ENCODE data around the gene KRT1. TPM values are rescaled to one million over a fixed set of nuclear protein-coding genes. Genes with fewer than 3 reads are reported as not detected.

KRT1 gene
- total and polyA plus RNA-seq, 10 of the 15 experiments (the other 5 are each of a cell fraction or from before 2014, with no cell fraction given) = not detected

DNA sequence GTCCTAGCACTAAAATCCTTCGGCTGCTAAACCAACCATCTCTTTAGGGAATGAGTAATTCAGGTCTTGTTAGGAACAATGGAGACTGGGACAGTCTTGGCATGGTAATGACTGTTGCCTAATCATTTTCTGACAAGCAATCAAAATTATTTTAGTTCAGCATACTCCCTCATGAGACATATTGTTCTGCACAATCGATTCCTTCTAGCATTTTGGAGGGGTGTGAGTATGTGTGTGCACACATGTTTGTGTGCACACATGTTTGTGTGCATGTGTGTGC is 2.1 kb upstream of the KRT1 start (continued):
- TF ChIP-seq POLR2AphosphoS5 (IDR thresholded peaks at IDR 0.05; ENCODE audit: low read length) (no peak), CBX3 (IDR thresholded peaks at IDR 0.05; ENCODE audit: borderline replicate concordance, low read depth) (no peak), ZNF274 (IDR thresholded peaks at IDR 0.05; ENCODE audit: insufficient read depth, insufficient read length) (no peak), RCOR1 (conservative IDR thresholded peaks at IDR 0.05; ENCODE audit: low read depth, low read length) (no peak), SRF (IDR thresholded peaks at IDR 0.05; ENCODE audit: low read depth in 2 of 2, low read length in 2 of 2) (no peak)
- TF ChIP-seq, protein P1, sequence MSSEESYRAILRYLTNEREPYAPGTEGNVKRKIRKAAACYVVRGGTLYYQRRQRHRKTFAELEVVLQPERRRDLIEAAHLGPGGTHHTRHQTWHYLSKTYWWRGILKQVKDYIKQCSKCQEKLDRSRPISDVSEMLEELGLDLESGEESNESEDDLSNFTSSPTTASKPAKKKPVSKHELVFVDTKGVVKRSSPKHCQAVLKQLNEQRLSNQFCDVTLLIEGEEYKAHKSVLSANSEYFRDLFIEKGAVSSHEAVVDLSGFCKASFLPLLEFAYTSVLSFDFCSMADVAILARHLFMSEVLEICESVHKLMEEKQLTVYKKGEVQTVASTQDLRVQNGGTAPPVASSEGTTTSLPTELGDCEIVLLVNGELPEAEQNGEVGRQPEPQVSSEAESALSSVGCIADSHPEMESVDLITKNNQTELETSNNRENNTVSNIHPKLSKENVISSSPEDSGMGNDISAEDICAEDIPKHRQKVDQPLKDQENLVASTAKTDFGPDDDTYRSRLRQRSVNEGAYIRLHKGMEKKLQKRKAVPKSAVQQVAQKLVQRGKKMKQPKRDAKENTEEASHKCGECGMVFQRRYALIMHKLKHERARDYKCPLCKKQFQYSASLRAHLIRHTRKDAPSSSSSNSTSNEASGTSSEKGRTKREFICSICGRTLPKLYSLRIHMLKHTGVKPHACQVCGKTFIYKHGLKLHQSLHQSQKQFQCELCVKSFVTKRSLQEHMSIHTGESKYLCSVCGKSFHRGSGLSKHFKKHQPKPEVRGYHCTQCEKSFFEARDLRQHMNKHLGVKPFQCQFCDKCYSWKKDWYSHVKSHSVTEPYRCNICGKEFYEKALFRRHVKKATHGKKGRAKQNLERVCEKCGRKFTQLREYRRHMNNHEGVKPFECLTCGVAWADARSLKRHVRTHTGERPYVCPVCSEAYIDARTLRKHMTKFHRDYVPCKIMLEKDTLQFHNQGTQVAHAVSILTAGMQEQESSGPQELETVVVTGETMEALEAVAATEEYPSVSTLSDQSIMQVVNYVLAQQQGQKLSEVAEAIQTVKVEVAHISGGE (CRISPR knock-in tag; IDR thresholded peaks at IDR 0.05) = no peak

DNA sequence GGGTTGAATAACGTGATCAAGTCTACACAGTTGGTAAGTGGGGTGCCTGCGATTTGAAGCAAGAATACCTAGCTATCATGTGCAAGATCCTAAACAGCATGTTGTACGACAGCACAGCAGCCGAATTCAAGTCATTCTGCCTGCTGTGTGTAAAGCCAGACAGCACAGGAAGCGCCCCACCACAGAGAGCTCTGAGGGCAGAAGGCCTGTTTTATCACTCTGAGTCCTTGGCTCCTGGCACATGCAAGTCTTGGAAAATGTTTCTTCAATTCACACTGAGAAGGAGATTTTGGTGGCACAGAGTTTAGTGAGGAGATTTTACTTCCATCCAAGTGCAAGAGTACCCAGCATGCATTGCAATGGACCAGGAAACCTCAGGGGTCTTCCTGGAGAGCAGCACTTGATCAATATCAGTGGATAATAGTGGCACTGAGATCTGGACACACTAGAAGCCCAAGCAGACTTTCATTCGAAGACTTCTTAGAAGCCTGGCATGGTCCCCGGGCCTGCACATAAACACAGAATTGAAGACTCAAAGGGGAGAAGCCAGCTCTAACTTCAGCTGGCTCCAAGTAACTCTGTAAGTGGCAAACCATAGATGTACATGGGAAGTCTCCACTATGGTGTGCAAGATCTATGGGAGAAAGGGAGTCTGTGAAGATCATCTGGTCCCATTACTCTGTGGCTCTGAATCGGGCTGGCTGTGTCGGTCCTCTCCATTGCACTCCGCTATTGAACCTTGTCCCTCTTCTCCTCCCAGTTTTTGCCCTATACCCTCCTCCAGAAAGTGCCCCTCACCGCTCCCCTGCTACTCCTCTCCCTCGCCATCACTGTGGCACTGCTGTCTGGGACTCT is 1.5 kb upstream of the KRT1 start:
- Histone ChIP-seq H3K4me1 (ENCODE audit: control insufficient read depth, insufficient read depth, low read length) (no peaks in the 10 kb centered on the region), H3K9me3 (replicated peaks; ENCODE audit: control insufficient read depth, insufficient read depth, low read length) (no peaks in the 10 kb centered on the region), H3K4me2 (ENCODE audit: control insufficient read depth, insufficient read depth) (no peak overlapping the region), H3K36me3 (ENCODE audit: control insufficient read depth in 2 of 2, insufficient read depth in 2 of 2, low read length in 1 of 2) (no peaks in the 10 kb centered on the region), H3K4me3 (no peak overlapping the region), H3K27me3 (replicated peaks in 1 of 2; ENCODE audit: control insufficient read depth in 2 of 2, insufficient read depth in 2 of 2, low read length in 1 of 2) (peaks cover 1 to 5% of the 10 kb centered on the region in 2 experiments), H3K9ac (ENCODE audit: control insufficient read depth, insufficient read depth, low read length) (no peak overlapping the region), H4K20me1 (ENCODE audit: control insufficient read depth, insufficient read depth) (peaks cover 4% of the 10 kb centered on the region; the same call in 1 of the 2 replicates), H2AFZ (ENCODE audit: control insufficient read depth, low read depth, low read length) (no peak overlapping the region), H3K79me2 (ENCODE audit: control insufficient read depth, insufficient read depth, low read length) (no peaks in the 10 kb centered on the region), H3K27ac (ENCODE audit: control insufficient read depth, insufficient read depth) (no peak overlapping the region)
- ATAC-seq = no peak
- POLR2A ChIA-PET = no interaction called here
- no peak for TF ChIP-seq SIX5 (IDR thresholded peaks at IDR 0.05; ENCODE audit: low read depth, low read length, severe bottlenecking)
- no peak for TF ChIP-seq CREB1 (IDR thresholded peaks at IDR 0.05; ENCODE audit: low read depth)
- TF ChIP-seq, protein P2, sequence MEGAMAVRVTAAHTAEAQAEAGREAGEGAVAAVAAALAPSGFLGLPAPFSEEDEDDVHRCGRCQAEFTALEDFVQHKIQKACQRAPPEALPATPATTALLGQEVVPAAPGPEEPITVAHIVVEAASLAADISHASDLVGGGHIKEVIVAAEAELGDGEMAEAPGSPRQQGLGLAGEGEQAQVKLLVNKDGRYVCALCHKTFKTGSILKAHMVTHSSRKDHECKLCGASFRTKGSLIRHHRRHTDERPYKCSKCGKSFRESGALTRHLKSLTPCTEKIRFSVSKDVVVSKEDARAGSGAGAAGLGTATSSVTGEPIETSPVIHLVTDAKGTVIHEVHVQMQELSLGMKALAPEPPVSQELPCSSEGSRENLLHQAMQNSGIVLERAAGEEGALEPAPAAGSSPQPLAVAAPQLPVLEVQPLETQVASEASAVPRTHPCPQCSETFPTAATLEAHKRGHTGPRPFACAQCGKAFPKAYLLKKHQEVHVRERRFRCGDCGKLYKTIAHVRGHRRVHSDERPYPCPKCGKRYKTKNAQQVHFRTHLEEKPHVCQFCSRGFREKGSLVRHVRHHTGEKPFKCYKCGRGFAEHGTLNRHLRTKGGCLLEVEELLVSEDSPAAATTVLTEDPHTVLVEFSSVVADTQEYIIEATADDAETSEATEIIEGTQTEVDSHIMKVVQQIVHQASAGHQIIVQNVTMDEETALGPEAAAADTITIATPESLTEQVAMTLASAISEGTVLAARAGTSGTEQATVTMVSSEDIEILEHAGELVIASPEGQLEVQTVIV (IDR thresholded peaks at IDR 0.05; ENCODE audit: borderline replicate concordance, partially characterized antibody) = no peak
- TF ChIP-seq POLR2AphosphoS2 (IDR thresholded peaks at IDR 0.05; ENCODE audit: low read depth, low read length) = no peak
- TF ChIP-seq, protein P3, sequence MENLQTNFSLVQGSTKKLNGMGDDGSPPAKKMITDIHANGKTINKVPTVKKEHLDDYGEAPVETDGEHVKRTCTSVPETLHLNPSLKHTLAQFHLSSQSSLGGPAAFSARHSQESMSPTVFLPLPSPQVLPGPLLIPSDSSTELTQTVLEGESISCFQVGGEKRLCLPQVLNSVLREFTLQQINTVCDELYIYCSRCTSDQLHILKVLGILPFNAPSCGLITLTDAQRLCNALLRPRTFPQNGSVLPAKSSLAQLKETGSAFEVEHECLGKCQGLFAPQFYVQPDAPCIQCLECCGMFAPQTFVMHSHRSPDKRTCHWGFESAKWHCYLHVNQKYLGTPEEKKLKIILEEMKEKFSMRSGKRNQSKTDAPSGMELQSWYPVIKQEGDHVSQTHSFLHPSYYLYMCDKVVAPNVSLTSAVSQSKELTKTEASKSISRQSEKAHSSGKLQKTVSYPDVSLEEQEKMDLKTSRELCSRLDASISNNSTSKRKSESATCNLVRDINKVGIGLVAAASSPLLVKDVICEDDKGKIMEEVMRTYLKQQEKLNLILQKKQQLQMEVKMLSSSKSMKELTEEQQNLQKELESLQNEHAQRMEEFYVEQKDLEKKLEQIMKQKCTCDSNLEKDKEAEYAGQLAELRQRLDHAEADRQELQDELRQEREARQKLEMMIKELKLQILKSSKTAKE (IDR thresholded peaks at IDR 0.05; ENCODE audit: low read depth, poor library complexity, severe bottlenecking) = no peak
- DNase-seq (ENCODE audit: low read depth, low spot score) = no peak
- intact Hi-C loops (cut with micrococcal nuclease; ENCODE audit: unreplicated experiment) = no loop called here
- CTCF ChIA-PET = no interaction called here
- SMC1A ChIA-PET (ENCODE audit: uncharacterized antibody, unreplicated experiment) = no interaction called here
- in situ Hi-C loops (cut with MboI) = no loop called here
- no peak for FAIRE-seq
- WGBS (ENCODE audit: insufficient coverage, insufficient replicate concordance, low lambda C conversion rate, missing lambda C conversion rate) = 22% methylated on average over 12 of the region's 12 CpGs
- RAD21 ChIA-PET (ENCODE audit: unreplicated experiment) = no interaction called here
- BruUV-seq (replicated peaks) = no TSS peak

All from GM12878 (cell line).